IPS-20b (cell line): ENCODE results near the gene NCAM2.

Experiments
- H3K27ac ChIP-seq: one replicate; pipeline ENCODE4 v1.5.1; 2013; ENCODE audit warnings: low read length
- H3K27me3 ChIP-seq: 2 replicates; pipeline ENCODE4 v1.6.1; 2013; ENCODE audit warnings: mild to moderate bottlenecking, low read length, inconsistent platforms; ENCODE audit not compliant: insufficient read depth
- H3K36me3 ChIP-seq: 2 replicates; pipeline ENCODE4 v1.6.1; 2013; ENCODE audit warnings: low read depth, mild to moderate bottlenecking, inconsistent platforms, low read length, moderate library complexity; ENCODE audit not compliant: insufficient read depth
- H3K4me1 ChIP-seq: 2 replicates; pipeline ENCODE4 v1.6.1; 2013; ENCODE audit warnings: mild to moderate bottlenecking, control low read depth, inconsistent platforms, low read length, moderate library complexity; ENCODE audit not compliant: insufficient read depth
- H3K4me3 ChIP-seq: 2 replicates; pipeline ENCODE4 v1.5.1; 2013; ENCODE audit warnings: mild to moderate bottlenecking, low read length, inconsistent platforms
- H3K9ac ChIP-seq: 2 replicates; pipeline ENCODE4 v1.6.1; 2013; ENCODE audit warnings: low read depth, mild to moderate bottlenecking, inconsistent platforms, low read length, moderate library complexity
- H3K9me3 ChIP-seq: 2 replicates; pipeline ENCODE4 v1.6.1; 2013; ENCODE audit warnings: mild to moderate bottlenecking, low read depth, low read length, inconsistent platforms; ENCODE audit not compliant: insufficient read depth

NCAM2 gene

GRCh38 chr21:20997636-20998455 lies at the start of gene NCAM2:
NCAM2 (plus strand) TSS chr21:20998409.
- peak within 1 kb of the TSS; percentile 60; the same call in 1 of the 2 replicates for H3K9ac ChIP-seq
- no peaks in the 10 kb centered on the region for H3K36me3 ChIP-seq
- H3K27ac ChIP-seq = no peak within 1 kb of the TSS
- H3K4me3 ChIP-seq = peak within 1 kb of the TSS; percentile 84
- 0 out of 2 replicates have a peak, but pooled peaks cover 2% of the 10 kb centered on the region for H3K4me1 ChIP-seq
- H3K27me3 ChIP-seq = peaks cover 31% of the 10 kb centered on the region
- H3K9me3 ChIP-seq = no peaks in the 10 kb centered on the region

GRCh38 chr21:20949884-20950283 lies 48.3 kb upstream of the NCAM2 start:
- Histone ChIP-seq H3K4me1 (peaks cover 5% of the 10 kb centered on the region; the same call in 1 of the 2 replicates), H3K36me3 (no peaks in the 10 kb centered on the region), H3K4me3 (no peak overlapping the region), H3K27me3 (no peaks in the 10 kb centered on the region), H3K9ac (no peak overlapping the region), H3K9me3 (no peaks in the 10 kb centered on the region), H3K27ac (no peak overlapping the region)

GRCh38 chr21:20965816-20966215 lies 32.4 kb upstream of the NCAM2 start:
- Histone ChIP-seq H3K9ac (no peak overlapping the region), H3K36me3 (no peaks in the 10 kb centered on the region), H3K4me1 (no peaks in the 10 kb centered on the region), H3K9me3 (no peaks in the 10 kb centered on the region), H3K27me3 (no peaks in the 10 kb centered on the region), H3K4me3 (no peak overlapping the region), H3K27ac (no peak overlapping the region)

DNA sequence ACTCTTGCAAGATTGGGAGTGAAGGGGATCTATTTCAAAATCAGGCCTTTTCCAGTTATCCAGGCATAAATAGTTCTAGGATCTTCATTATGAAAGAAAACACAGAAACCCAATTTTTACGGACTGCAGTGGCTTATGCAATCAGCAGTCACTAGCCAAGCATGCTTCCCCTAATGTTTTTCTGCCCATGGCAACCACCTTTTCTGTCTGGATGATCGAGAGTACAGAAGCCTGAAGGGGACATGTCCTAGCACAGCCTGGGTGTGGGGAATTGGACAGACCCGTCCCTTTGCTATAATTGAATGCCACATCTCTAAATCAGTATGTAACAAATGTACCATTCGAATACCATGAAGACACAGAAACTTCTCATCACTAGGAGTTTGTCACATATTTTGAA lies 29.8 kb upstream of the NCAM2 start:
- Histone ChIP-seq H3K9me3 (no peaks in the 10 kb centered on the region), H3K27ac (no peak overlapping the region), H3K36me3 (no peaks in the 10 kb centered on the region), H3K27me3 (no peaks in the 10 kb centered on the region), H3K9ac (no peak overlapping the region), H3K4me3 (no peak overlapping the region), H3K4me1 (no peaks in the 10 kb centered on the region)

GRCh38 chr21:20970691-20971090 lies 27.5 kb upstream of the NCAM2 start:
- H3K9me3 ChIP-seq = no peaks in the 10 kb centered on the region
- no peak overlapping the region for H3K9ac ChIP-seq
- H3K36me3 ChIP-seq = no peaks in the 10 kb centered on the region
- no peak overlapping the region for H3K4me3 ChIP-seq
- no peak overlapping the region for H3K27ac ChIP-seq
- no peaks in the 10 kb centered on the region for H3K27me3 ChIP-seq
- H3K4me1 ChIP-seq = no peaks in the 10 kb centered on the region

DNA sequence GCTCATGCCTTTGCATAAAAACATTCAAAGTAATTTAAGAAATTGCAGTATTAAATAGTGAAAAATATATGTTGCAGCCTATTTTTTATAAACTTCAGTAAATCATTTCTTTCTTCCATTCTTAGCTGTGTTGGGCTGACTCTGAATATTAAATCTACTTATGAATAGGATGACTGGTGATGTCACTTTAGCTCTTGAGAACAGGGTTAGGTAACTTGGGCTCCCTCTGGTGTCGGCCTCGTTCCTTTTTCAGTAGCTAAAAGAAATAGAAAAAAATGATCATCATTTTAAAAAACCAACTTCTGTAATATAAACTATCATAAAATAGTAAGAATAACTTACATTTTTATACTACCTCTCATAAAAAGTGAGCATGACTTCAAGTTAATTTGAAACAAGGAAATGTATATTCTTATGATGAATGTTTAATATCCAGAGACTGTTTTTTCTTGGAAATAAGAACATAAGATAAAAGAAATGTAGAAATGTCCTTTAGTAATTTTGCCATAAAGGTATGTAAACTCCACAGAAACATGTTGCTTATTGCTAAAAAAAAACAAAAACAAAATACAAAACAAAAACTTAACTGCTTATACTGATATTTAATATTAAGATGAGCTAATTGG lies 26.8 kb upstream of the NCAM2 start:
- H3K27ac ChIP-seq = no peak overlapping the region
- no peak overlapping the region for H3K4me3 ChIP-seq

GRCh38 chr21:20994790-20995189 lies 3.4 kb upstream of the NCAM2 start:
- Histone ChIP-seq H3K36me3 (no peaks in the 10 kb centered on the region), H3K27ac (no peak overlapping the region), H3K27me3 (peaks cover 31% of the 10 kb centered on the region), H3K9ac (no peak overlapping the region), H3K9me3 (no peaks in the 10 kb centered on the region), H3K4me3 (no peak overlapping the region), H3K4me1 (0 out of 2 replicates have a peak, but pooled peaks cover 2% of the 10 kb centered on the region)

More for the DNA sequence above, 26.8 kb upstream of the NCAM2 start:
- no peak overlapping the region for H3K9ac ChIP-seq
- H3K9me3 ChIP-seq = no peaks in the 10 kb centered on the region
- no peaks in the 10 kb centered on the region for H3K4me1 ChIP-seq
- no peaks in the 10 kb centered on the region for H3K36me3 ChIP-seq
- H3K27me3 ChIP-seq = no peaks in the 10 kb centered on the region

DNA sequence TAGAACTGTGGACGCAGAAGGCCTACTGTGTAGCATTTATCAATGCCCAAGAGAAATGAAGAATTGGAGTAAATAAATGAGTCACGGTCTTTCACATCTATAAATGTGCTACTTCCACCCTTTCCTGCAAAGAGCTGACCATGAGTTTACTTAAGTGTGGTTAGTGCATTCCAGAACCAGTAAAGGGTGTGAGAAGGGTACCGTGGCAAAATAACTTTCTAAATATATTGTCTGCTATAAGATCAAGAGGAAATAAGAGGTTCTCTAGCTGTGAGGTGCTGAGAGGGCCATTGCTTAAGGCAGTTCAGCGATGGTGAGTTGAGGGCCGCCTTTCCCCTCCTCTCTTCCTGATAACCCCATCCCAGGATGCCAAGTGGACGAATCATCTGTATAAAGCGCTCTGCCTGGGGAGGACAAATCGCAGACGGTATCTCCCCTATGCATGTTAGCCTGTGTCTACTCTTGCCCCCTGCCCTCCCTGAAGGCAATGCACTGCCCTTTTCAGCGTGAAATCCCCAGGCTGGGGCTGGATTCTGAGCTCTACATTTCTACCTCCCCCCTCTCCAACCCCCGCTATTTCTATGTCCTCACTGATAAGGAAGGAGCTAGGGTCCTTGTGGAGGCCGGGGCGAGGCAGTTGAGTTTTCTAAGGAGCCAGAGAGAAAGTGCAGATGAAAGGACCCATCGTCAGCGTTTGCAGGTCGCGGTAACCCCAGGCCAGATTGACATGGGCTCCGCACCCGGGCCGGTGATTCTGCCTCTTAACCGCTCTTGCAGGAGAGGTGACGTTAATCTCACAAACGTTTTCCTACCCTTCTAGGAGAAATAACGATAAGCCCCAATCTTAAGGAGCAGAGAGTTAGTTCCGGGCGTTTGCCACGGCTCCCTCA lies 1.5 kb upstream of the NCAM2 start:
- peaks cover 31% of the 10 kb centered on the region for H3K27me3 ChIP-seq
- peak overlapping the region; percentile 75 for H3K4me3 ChIP-seq

GRCh38 chr21:20997311-20997635 lies 936 bp upstream of the NCAM2 start:
- no peaks in the 10 kb centered on the region for H3K36me3 ChIP-seq
- H3K27ac ChIP-seq = no peak overlapping the region
- peaks cover 31% of the 10 kb centered on the region for H3K27me3 ChIP-seq
- no peak overlapping the region for H3K9ac ChIP-seq
- 0 out of 2 replicates have a peak, but pooled peaks cover 2% of the 10 kb centered on the region for H3K4me1 ChIP-seq
- peak overlapping the region; percentile 75 for H3K4me3 ChIP-seq
- H3K9me3 ChIP-seq = no peaks in the 10 kb centered on the region

More for the DNA sequence above, 1.5 kb upstream of the NCAM2 start:
- H3K9me3 ChIP-seq = no peaks in the 10 kb centered on the region
- 0 out of 2 replicates have a peak, but pooled peaks cover 2% of the 10 kb centered on the region for H3K4me1 ChIP-seq
- H3K36me3 ChIP-seq = no peaks in the 10 kb centered on the region
- H3K27ac ChIP-seq = no peak overlapping the region
- no peak overlapping the region for H3K9ac ChIP-seq

- Histone ChIP-seq H3K36me3 (no peaks in the 10 kb centered on the region), H3K9ac (peak overlapping the region; percentile 60; the same call in 1 of the 2 replicates), H3K27me3 (peaks cover 31% of the 10 kb centered on the region), H3K4me3 (peak overlapping the region; percentile 84), H3K4me1 (0 out of 2 replicates have a peak, but pooled peaks cover 2% of the 10 kb centered on the region), H3K9me3 (no peaks in the 10 kb centered on the region), H3K27ac (no peak overlapping the region)
These were observed 214 bp downstream of the NCAM2 start for GRCh38 chr21:20998456-20998789.

DNA sequence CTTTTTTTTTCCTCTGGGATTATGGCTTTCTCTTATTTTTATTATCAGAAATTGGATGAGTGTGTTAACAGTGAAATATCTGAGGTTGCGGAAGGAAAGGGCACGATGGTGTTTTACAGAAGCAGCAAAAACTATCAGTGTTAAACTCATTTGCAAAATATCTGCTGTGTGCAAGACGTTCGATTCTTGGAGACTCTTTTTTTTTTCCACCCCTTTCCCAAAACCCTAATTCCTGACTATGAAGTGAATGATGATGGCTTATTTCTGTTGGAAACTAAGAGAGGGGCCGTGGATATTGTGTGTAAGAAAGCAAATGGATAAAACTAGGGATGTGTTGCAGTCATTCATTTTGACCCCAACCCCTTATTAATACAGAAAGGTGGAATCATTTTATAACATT lies 677 bp downstream of the NCAM2 start:
- Histone ChIP-seq H3K4me1 (0 out of 2 replicates have a peak, but pooled peaks cover 2% of the 10 kb centered on the region), H3K27ac (no peak overlapping the region), H3K36me3 (no peaks in the 10 kb centered on the region), H3K9me3 (no peaks in the 10 kb centered on the region), H3K4me3 (peak overlapping the region; percentile 84), H3K9ac (peak overlapping the region; percentile 60; the same call in 1 of the 2 replicates), H3K27me3 (peaks cover 31% of the 10 kb centered on the region)
